ENCODE data around the gene MORN5.

DNA sequence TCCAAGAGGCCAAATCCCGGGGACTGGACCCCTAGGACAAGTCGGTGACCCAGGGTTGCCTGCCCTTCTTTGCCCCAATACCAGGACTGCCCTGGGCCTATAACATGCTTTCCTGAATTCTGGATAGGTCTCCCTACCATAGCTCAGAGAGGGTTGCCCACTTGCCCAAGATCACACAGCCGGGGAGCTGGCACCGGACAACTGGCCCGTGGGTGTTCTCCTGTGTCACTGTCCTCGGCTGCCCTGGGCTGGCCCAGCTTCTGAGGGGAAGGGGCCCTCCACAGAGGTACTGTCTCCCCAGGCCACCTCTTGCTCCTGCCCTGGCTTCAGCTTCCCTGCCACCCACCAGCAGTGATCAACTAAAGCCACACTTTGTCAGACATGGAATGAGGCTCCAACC, 37.8 kb upstream of the MORN5 start:
- TF ChIP-seq, protein P1, sequence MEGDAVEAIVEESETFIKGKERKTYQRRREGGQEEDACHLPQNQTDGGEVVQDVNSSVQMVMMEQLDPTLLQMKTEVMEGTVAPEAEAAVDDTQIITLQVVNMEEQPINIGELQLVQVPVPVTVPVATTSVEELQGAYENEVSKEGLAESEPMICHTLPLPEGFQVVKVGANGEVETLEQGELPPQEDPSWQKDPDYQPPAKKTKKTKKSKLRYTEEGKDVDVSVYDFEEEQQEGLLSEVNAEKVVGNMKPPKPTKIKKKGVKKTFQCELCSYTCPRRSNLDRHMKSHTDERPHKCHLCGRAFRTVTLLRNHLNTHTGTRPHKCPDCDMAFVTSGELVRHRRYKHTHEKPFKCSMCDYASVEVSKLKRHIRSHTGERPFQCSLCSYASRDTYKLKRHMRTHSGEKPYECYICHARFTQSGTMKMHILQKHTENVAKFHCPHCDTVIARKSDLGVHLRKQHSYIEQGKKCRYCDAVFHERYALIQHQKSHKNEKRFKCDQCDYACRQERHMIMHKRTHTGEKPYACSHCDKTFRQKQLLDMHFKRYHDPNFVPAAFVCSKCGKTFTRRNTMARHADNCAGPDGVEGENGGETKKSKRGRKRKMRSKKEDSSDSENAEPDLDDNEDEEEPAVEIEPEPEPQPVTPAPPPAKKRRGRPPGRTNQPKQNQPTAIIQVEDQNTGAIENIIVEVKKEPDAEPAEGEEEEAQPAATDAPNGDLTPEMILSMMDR (IDR thresholded peaks at IDR 0.05 in 2 of 3, conservative IDR thresholded peaks at IDR 0.05 in 1 of 3; ENCODE audit: insufficient read depth in 2 of 3, low read depth in 1 of 3, low read length in 3 of 3), result no peak
- no peak for TF ChIP-seq POLR2A (conservative IDR thresholded peaks at IDR 0.05)
- TF ChIP-seq TAF1 (IDR thresholded peaks at IDR 0.05; ENCODE audit: control insufficient read depth, extremely low read depth, insufficient read depth, low read length, severe bottlenecking), result no peak
- TF ChIP-seq SIN3A (IDR thresholded peaks at IDR 0.05; ENCODE audit: borderline replicate concordance in 2 of 2, control insufficient read depth in 1 of 2, low read depth in 2 of 2, low read length in 2 of 2), result no peak
- no peak for TF ChIP-seq YY1 (IDR thresholded peaks at IDR 0.05; ENCODE audit: borderline replicate concordance in 1 of 3, control insufficient read depth in 1 of 3, extremely low read depth in 1 of 3, insufficient read depth in 3 of 3, insufficient read length in 1 of 3, insufficient replicate concordance in 2 of 3, low read depth in 1 of 3, low read length in 2 of 3)
- no peak for TF ChIP-seq SMARCB1 (IDR thresholded peaks at IDR 0.05; ENCODE audit: insufficient read length, low read depth)
- TF ChIP-seq, protein P2, sequence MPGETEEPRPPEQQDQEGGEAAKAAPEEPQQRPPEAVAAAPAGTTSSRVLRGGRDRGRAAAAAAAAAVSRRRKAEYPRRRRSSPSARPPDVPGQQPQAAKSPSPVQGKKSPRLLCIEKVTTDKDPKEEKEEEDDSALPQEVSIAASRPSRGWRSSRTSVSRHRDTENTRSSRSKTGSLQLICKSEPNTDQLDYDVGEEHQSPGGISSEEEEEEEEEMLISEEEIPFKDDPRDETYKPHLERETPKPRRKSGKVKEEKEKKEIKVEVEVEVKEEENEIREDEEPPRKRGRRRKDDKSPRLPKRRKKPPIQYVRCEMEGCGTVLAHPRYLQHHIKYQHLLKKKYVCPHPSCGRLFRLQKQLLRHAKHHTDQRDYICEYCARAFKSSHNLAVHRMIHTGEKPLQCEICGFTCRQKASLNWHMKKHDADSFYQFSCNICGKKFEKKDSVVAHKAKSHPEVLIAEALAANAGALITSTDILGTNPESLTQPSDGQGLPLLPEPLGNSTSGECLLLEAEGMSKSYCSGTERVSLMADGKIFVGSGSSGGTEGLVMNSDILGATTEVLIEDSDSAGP (CRISPR knock-in tag; IDR thresholded peaks at IDR 0.05), result no peak
- no peak for TF ChIP-seq ZC3H11A (IDR thresholded peaks at IDR 0.05; ENCODE audit: low read depth, low read length)
- TF ChIP-seq SP1 (CRISPR knock-in tag; IDR thresholded peaks at IDR 0.05), result no peak
- TF ChIP-seq PML (IDR thresholded peaks at IDR 0.05; ENCODE audit: low read length), result no peak
- TF ChIP-seq ZEB2 (IDR thresholded peaks at IDR 0.05), result no peak
- TF ChIP-seq, protein P3, sequence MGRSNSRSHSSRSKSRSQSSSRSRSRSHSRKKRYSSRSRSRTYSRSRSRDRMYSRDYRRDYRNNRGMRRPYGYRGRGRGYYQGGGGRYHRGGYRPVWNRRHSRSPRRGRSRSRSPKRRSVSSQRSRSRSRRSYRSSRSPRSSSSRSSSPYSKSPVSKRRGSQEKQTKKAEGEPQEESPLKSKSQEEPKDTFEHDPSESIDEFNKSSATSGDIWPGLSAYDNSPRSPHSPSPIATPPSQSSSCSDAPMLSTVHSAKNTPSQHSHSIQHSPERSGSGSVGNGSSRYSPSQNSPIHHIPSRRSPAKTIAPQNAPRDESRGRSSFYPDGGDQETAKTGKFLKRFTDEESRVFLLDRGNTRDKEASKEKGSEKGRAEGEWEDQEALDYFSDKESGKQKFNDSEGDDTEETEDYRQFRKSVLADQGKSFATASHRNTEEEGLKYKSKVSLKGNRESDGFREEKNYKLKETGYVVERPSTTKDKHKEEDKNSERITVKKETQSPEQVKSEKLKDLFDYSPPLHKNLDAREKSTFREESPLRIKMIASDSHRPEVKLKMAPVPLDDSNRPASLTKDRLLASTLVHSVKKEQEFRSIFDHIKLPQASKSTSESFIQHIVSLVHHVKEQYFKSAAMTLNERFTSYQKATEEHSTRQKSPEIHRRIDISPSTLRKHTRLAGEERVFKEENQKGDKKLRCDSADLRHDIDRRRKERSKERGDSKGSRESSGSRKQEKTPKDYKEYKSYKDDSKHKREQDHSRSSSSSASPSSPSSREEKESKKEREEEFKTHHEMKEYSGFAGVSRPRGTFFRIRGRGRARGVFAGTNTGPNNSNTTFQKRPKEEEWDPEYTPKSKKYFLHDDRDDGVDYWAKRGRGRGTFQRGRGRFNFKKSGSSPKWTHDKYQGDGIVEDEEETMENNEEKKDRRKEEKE (IDR thresholded peaks at IDR 0.05; ENCODE audit: borderline replicate concordance in 1 of 2, control insufficient read depth in 1 of 2, low read depth in 2 of 2, low read length in 1 of 2), result no peak

All from K562 (cell line).